ENCODE data around the gene SEMA3D.

The SEMA3D gene

DNA sequence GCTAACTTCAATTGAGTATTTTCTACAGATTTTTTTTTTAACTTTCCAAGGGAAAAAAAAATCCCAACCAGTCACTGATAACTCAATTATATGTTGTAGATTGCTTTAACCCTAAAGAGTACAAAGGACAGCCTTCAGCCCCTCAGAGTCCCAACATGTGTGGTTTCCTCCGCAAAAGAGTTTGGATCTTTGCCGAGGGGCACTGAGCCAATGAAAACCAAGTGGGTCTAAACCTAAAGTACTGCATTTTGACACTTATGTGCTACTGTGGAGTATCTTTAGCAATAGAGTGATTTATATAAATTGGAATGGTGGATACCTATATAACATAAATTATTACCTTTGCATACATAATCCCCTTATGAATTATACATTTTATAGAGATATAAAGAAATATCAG, 91.5 kb downstream of the SEMA3D start:
- Histone ChIP-seq H3K4me3 (ENCODE audit: low read depth, low read length) (no peak overlapping the region), H3K4me1 (ENCODE audit: control insufficient read depth, insufficient read depth, low read length) (no peaks in the 10 kb centered on the region)

DNA sequence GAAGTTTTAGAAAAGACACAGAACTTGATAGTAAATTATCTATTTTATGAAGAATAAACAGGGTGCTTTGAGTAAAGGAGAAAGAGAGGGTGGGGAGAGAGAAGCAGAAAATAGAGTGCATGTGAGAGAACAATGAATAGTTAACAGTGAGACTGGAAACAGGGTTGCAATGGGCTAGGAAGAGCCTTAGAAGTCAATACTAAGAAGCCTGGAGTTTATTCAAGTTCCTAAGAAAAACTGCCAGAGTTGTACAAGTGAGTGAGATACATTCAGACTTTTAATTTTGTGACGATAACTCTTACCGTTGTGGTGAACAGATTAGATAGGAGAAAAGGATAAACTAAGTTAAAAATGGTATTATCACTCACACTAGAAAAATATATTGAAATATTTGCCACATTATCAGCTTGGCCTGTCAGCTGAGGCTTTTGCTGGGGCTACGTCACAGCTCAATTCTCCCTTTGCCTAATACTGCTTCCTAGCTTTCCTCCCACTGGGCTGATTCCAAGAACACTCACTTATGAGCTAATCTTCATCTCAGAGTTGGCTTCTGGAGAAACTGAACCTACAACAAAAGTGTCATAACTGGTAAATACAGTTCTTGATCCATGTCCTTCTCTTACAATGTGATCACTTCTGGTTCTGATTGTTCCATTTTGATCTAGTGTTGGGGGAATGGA, 92.7 kb downstream of the SEMA3D start:
- no peaks in the 10 kb centered on the region for H3K9me3 ChIP-seq (ENCODE audit: control insufficient read depth, insufficient read depth, low read length)
- no peak overlapping the region for H3K4me3 ChIP-seq (ENCODE audit: low read depth, low read length)
- H3K4me1 ChIP-seq (ENCODE audit: control insufficient read depth, insufficient read depth, low read length): no peaks in the 10 kb centered on the region
- H3K9ac ChIP-seq (ENCODE audit: low read depth, low read length): no peak overlapping the region
- no peaks in the 10 kb centered on the region for H3K36me3 ChIP-seq (ENCODE audit: control insufficient read depth, insufficient read depth, low read length)
- no peaks in the 10 kb centered on the region for H3K27me3 ChIP-seq (ENCODE audit: control insufficient read depth, insufficient read depth, low read length)

More for the DNA sequence above, 91.5 kb downstream of the SEMA3D start:
- Histone ChIP-seq H3K9me3 (ENCODE audit: control insufficient read depth, insufficient read depth, low read length) (no peaks in the 10 kb centered on the region), H3K9ac (ENCODE audit: low read depth, low read length) (no peak overlapping the region), H3K27me3 (ENCODE audit: control insufficient read depth, insufficient read depth, low read length) (no peaks in the 10 kb centered on the region), H3K36me3 (ENCODE audit: control insufficient read depth, insufficient read depth, low read length) (no peaks in the 10 kb centered on the region)

DNA sequence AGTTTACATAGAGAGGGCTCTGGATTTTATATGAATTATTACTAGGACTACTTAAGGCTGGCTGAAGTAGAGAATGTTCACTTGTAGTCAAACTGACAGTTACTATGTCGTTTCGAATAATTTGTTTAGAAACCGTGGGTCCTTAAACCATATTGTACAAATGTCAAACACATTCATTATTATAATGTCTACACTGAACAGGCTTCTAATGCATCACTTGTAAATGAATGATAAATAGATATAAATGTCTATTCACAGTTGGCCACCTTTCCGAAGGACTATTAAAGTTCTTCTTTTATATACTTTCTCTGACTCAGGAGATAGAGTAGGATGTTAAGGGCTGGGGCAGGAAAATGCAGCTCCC, 95.3 kb downstream of the SEMA3D start:
- Histone ChIP-seq H3K4me1 (ENCODE audit: control insufficient read depth, insufficient read depth, low read length) (no peaks in the 10 kb centered on the region), H3K27me3 (ENCODE audit: control insufficient read depth, insufficient read depth, low read length) (no peaks in the 10 kb centered on the region), H3K36me3 (ENCODE audit: control insufficient read depth, insufficient read depth, low read length) (no peaks in the 10 kb centered on the region)

GRCh38 chr7:85090919-85091564, 95.8 kb downstream of the SEMA3D start:
- Histone ChIP-seq H3K9ac (ENCODE audit: low read depth, low read length) (no peak overlapping the region), H3K9me3 (ENCODE audit: control insufficient read depth, insufficient read depth, low read length) (no peaks in the 10 kb centered on the region), H3K4me3 (ENCODE audit: low read depth, low read length) (no peak overlapping the region), H3K27me3 (ENCODE audit: control insufficient read depth, insufficient read depth, low read length) (no peaks in the 10 kb centered on the region), H3K36me3 (ENCODE audit: control insufficient read depth, insufficient read depth, low read length) (no peaks in the 10 kb centered on the region), H3K4me1 (ENCODE audit: control insufficient read depth, insufficient read depth, low read length) (no peaks in the 10 kb centered on the region)

More for the DNA sequence above, 95.3 kb downstream of the SEMA3D start:
- H3K4me3 ChIP-seq (ENCODE audit: low read depth, low read length): no peak overlapping the region
- H3K9me3 ChIP-seq (ENCODE audit: control insufficient read depth, insufficient read depth, low read length): no peaks in the 10 kb centered on the region
- no peak overlapping the region for H3K9ac ChIP-seq (ENCODE audit: low read depth, low read length)

DNA sequence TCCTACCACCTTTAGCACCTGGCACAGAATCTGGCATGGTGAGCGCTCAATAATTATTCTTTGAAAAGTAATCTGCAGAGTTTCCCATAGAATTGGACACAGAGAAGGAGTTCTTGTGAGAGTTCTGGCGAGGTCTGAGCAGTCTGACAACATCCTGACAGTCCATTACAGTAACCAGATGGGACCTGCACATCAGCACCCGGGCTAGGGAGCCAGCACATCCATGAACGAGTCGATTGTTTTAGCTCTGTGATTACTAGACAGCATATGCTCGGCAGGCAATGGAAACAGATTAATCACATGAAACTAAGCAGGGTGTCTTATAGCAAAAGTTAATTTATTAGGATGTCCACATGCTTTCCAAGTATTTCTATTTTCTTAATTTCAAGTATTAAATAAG, 96.7 kb downstream of the SEMA3D start:
- Histone ChIP-seq H3K4me1 (ENCODE audit: control insufficient read depth, insufficient read depth, low read length) (no peaks in the 10 kb centered on the region), H3K4me3 (ENCODE audit: low read depth, low read length) (no peak overlapping the region), H3K9me3 (ENCODE audit: control insufficient read depth, insufficient read depth, low read length) (no peaks in the 10 kb centered on the region), H3K36me3 (ENCODE audit: control insufficient read depth, insufficient read depth, low read length) (no peaks in the 10 kb centered on the region), H3K27me3 (ENCODE audit: control insufficient read depth, insufficient read depth, low read length) (no peaks in the 10 kb centered on the region), H3K9ac (ENCODE audit: low read depth, low read length) (no peak overlapping the region)

DNA sequence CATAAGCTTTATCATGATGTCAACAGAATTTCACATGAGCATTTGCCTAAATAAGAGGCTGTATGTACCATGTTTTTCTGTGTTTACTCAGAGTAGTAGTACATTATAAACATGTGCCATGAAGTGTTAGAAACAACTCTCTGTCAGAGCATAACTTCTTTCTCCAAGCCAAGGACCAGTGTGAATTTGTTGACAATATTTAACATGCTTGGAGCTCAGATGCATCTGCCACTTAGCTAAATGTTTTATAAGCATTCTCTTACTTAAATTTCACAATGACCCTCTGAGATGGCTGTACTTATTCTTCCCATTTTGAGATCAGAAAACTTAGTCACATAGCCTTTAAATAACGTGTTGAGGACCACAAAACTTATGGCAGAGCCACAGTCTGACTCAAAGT, 105.0 kb downstream of the SEMA3D start:
- Histone ChIP-seq H3K4me3 (ENCODE audit: low read depth, low read length) (no peak overlapping the region), H3K9ac (ENCODE audit: low read depth, low read length) (no peak overlapping the region), H3K27me3 (ENCODE audit: control insufficient read depth, insufficient read depth, low read length) (no peaks in the 10 kb centered on the region), H3K36me3 (ENCODE audit: control insufficient read depth, insufficient read depth, low read length) (no peaks in the 10 kb centered on the region), H3K9me3 (ENCODE audit: control insufficient read depth, insufficient read depth, low read length) (no peaks in the 10 kb centered on the region), H3K4me1 (ENCODE audit: control insufficient read depth, insufficient read depth, low read length) (no peaks in the 10 kb centered on the region)

DNA sequence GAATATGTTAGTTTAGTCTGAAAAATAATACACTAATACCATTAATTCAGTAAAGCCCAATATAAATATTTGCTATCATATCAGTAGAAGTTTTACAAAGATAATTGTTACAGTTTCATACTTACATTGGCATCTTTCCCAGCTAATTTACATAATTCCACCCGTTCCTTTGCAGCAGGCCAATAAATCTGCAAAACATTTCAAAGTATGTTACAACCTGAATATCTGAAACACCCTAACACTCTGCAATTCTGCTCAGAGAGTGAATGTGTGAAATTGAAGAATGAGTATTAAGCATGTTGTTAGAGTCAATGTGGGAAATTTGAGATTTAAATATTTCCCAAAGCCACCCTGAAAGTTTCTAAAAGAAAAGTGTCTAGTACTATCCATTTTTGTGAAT, 105.5 kb downstream of the SEMA3D start:
- H3K36me3 ChIP-seq (ENCODE audit: control insufficient read depth, insufficient read depth, low read length): no peaks in the 10 kb centered on the region
- no peaks in the 10 kb centered on the region for H3K9me3 ChIP-seq (ENCODE audit: control insufficient read depth, insufficient read depth, low read length)
- no peak overlapping the region for H3K9ac ChIP-seq (ENCODE audit: low read depth, low read length)
- no peaks in the 10 kb centered on the region for H3K27me3 ChIP-seq (ENCODE audit: control insufficient read depth, insufficient read depth, low read length)
- no peaks in the 10 kb centered on the region for H3K4me1 ChIP-seq (ENCODE audit: control insufficient read depth, insufficient read depth, low read length)
- no peak overlapping the region for H3K4me3 ChIP-seq (ENCODE audit: low read depth, low read length)

- H3K4me1 ChIP-seq (ENCODE audit: control insufficient read depth, insufficient read depth, low read length): no peaks in the 10 kb centered on the region
- H3K9ac ChIP-seq (ENCODE audit: low read depth, low read length): no peak overlapping the region
- H3K9me3 ChIP-seq (ENCODE audit: control insufficient read depth, insufficient read depth, low read length): no peaks in the 10 kb centered on the region
Observed at GRCh38 chr7:85079434-85079833, 107.4 kb downstream of the SEMA3D start.

GRCh38 chr7:85078181-85078580, 108.7 kb downstream of the SEMA3D start:
- no peaks in the 10 kb centered on the region for H3K36me3 ChIP-seq (ENCODE audit: control insufficient read depth, insufficient read depth, low read length)
- no peak overlapping the region for H3K4me3 ChIP-seq (ENCODE audit: low read depth, low read length)
- H3K27me3 ChIP-seq (ENCODE audit: control insufficient read depth, insufficient read depth, low read length): no peaks in the 10 kb centered on the region
- no peak overlapping the region for H3K9ac ChIP-seq (ENCODE audit: low read depth, low read length)
- no peaks in the 10 kb centered on the region for H3K9me3 ChIP-seq (ENCODE audit: control insufficient read depth, insufficient read depth, low read length)
- H3K4me1 ChIP-seq (ENCODE audit: control insufficient read depth, insufficient read depth, low read length): no peaks in the 10 kb centered on the region

More at GRCh38 chr7:85079434-85079833, 107.4 kb downstream of the SEMA3D start:
- Histone ChIP-seq H3K4me3 (ENCODE audit: low read depth, low read length) (no peak overlapping the region), H3K27me3 (ENCODE audit: control insufficient read depth, insufficient read depth, low read length) (no peaks in the 10 kb centered on the region), H3K36me3 (ENCODE audit: control insufficient read depth, insufficient read depth, low read length) (no peaks in the 10 kb centered on the region)

GRCh38 chr7:85075864-85076263, 111.0 kb downstream of the SEMA3D start:
- Histone ChIP-seq H3K27me3 (ENCODE audit: control insufficient read depth, insufficient read depth, low read length) (no peaks in the 10 kb centered on the region), H3K36me3 (ENCODE audit: control insufficient read depth, insufficient read depth, low read length) (no peaks in the 10 kb centered on the region), H3K9me3 (ENCODE audit: control insufficient read depth, insufficient read depth, low read length) (no peaks in the 10 kb centered on the region), H3K4me1 (ENCODE audit: control insufficient read depth, insufficient read depth, low read length) (no peaks in the 10 kb centered on the region), H3K4me3 (ENCODE audit: low read depth, low read length) (no peak overlapping the region), H3K9ac (ENCODE audit: low read depth, low read length) (no peak overlapping the region)

DNA sequence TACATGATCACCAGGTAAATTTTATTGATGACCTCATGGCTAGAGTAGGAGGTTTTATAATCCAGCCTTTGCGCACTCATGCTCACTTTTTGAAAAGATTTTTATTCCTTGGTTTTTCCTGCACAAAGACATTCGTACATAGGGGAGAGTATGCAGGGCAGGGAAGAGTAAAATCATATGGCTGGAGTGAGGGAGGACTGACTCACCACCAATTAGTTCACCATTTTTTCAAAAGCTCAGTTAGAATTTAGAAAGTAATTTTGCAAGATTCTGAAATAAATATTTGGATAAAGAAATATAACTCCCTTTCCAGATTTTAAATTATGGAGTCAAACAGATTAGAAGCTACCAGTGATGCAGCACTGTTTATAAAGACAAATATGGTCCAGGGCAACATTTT, 111.9 kb downstream of the SEMA3D start:
- no peak overlapping the region for H3K4me3 ChIP-seq (ENCODE audit: low read depth, low read length)
- no peaks in the 10 kb centered on the region for H3K27me3 ChIP-seq (ENCODE audit: control insufficient read depth, insufficient read depth, low read length)
- peaks cover 3% of the 10 kb centered on the region for H3K4me1 ChIP-seq (ENCODE audit: control insufficient read depth, insufficient read depth, low read length)
- H3K9me3 ChIP-seq (ENCODE audit: control insufficient read depth, insufficient read depth, low read length): no peaks in the 10 kb centered on the region
- H3K36me3 ChIP-seq (ENCODE audit: control insufficient read depth, insufficient read depth, low read length): no peaks in the 10 kb centered on the region
- H3K9ac ChIP-seq (ENCODE audit: low read depth, low read length): no peak overlapping the region

DNA sequence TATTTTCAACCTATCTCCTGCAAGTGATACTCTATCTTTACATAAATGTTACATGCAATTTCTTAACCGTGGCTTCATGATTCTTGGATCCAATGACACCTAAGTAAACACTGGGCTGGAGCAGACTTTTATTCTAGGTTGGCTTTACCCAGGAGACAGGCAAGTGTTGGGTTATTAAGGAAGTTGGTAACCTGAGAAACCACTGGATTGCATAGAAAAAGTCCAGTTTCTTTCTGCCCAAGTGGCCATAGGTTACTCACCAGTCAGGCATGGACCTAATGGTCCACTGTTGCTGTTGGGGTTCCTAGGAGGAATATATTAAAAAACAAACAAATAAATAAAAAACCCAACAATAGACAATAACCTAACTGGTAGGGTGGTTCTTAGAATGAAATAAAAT, 112.8 kb downstream of the SEMA3D start:
- H3K9me3 ChIP-seq (ENCODE audit: control insufficient read depth, insufficient read depth, low read length): no peaks in the 10 kb centered on the region
- H3K9ac ChIP-seq (ENCODE audit: low read depth, low read length): no peak overlapping the region
- H3K4me1 ChIP-seq (ENCODE audit: control insufficient read depth, insufficient read depth, low read length): peaks cover 3% of the 10 kb centered on the region
- no peaks in the 10 kb centered on the region for H3K36me3 ChIP-seq (ENCODE audit: control insufficient read depth, insufficient read depth, low read length)
- no peaks in the 10 kb centered on the region for H3K27me3 ChIP-seq (ENCODE audit: control insufficient read depth, insufficient read depth, low read length)
- H3K4me3 ChIP-seq (ENCODE audit: low read depth, low read length): no peak overlapping the region

All from iPS-15b (cell line).